ENCODE results near the gene SYNPO2. TPM values are rescaled to one million over a fixed set of nuclear protein-coding genes. Genes with fewer than 3 reads are reported as not detected.

Gene SYNPO2
- total and polyA plus RNA-seq, 2 of the 8 experiments (the other 6 are each of a cell fraction or from before 2014, with no cell fraction given): 0.50 to 4.2 TPM

GRCh38 chr4:119014658-119015057 lies 126.0 kb downstream of the SYNPO2 start:
- Histone ChIP-seq H2BK5ac (ENCODE audit: low read depth, low read length) (no peak overlapping the region), H3K56ac (replicated peaks; ENCODE audit: insufficient read length, low read depth, low read length) (no peak overlapping the region), H2BK15ac (ENCODE audit: low read length) (no peak overlapping the region), H2BK120ac (replicated peaks; ENCODE audit: low read depth, low read length) (no peak overlapping the region), H4K8ac (ENCODE audit: extremely low read depth, insufficient read depth, low read length) (no peak overlapping the region), H3K4me3 (ENCODE audit: extremely low read depth in 1 of 4, insufficient read depth in 2 of 4, low read depth in 3 of 4, low read length in 4 of 4) (no peak overlapping the region), H3K23me2 (ENCODE audit: low read depth, low read length) (no peaks in the 10 kb centered on the region), H3K4me2 (ENCODE audit: insufficient read depth in 1 of 2, low read depth in 2 of 2, low read length in 2 of 2) (no peak overlapping the region), H2AFZ (ENCODE audit: low read length) (no peak overlapping the region), H2BK12ac (ENCODE audit: low read depth, low read length) (no peak overlapping the region), H4K5ac (ENCODE audit: insufficient read length, low read depth, low read length) (no peak overlapping the region), H3K9ac (replicated peaks in 1 of 4; ENCODE audit: extremely low read depth in 1 of 4, low read depth in 3 of 4, low read length in 3 of 4) (no peak overlapping the region), H4K20me1 (replicated peaks in 1 of 2; ENCODE audit: control insufficient read depth in 1 of 2, insufficient read depth in 2 of 2, low read length in 2 of 2) (no peaks in the 10 kb centered on the region), H3K27me3 (replicated peaks in 1 of 4; ENCODE audit: control insufficient read depth in 3 of 4, extremely low read depth in 1 of 4, insufficient read depth in 3 of 4, low read length in 3 of 4) (no peaks in the 10 kb centered on the region), H3K27ac (ENCODE audit: low read depth, low read length) (no peak overlapping the region), H2AK5ac (ENCODE audit: low read depth, low read length) (no peak overlapping the region), H3K18ac (ENCODE audit: extremely low read depth, low read length) (no peak overlapping the region), H3K14ac (ENCODE audit: insufficient read length) (no peak overlapping the region), H3K36me3 (ENCODE audit: control insufficient read depth in 2 of 4, insufficient read depth in 4 of 4, low read length in 3 of 4) (no peaks in the 10 kb centered on the region), H2BK20ac (ENCODE audit: low read length) (no peak overlapping the region), H3K79me2 (ENCODE audit: control insufficient read depth in 1 of 2, insufficient read depth in 2 of 2, low read length in 2 of 2) (no peaks in the 10 kb centered on the region), H4K91ac (replicated peaks; ENCODE audit: insufficient read length, low read length) (no peak overlapping the region), H3K4me1 (replicated peaks in 1 of 4; ENCODE audit: control insufficient read depth in 3 of 4, insufficient read depth in 4 of 4, low read length in 3 of 4) (no peaks in the 10 kb centered on the region), H3K4ac (replicated peaks; ENCODE audit: insufficient read length, low read depth, low read length) (no peak overlapping the region), H3K79me1 (ENCODE audit: low read depth, low read length) (no peaks in the 10 kb centered on the region), H3K9me3 (ENCODE audit: insufficient read depth in 2 of 2, low read depth in 1 of 2, low read length in 1 of 2) (no peaks in the 10 kb centered on the region), H3K23ac (ENCODE audit: insufficient read length) (no peak overlapping the region)
- ChIA-PET CTCF (ENCODE audit: partially characterized antibody) (interaction anchor here (0.9 to 1.2 kb wide), 2 partner anchors 26 to 33 kb away, joined by 3 to 6 read pairs; no protein-coding TSS in a partner anchor), POLR2A (ENCODE audit: partially characterized antibody) (interaction anchor here (0.6 kb wide), 1 partner anchor 15 kb away, joined by 4 read pairs; no protein-coding TSS in a partner anchor)
- TF ChIP-seq RFX5 (IDR thresholded peaks at IDR 0.05; ENCODE audit: borderline replicate concordance, low read depth, low read length) (no peak), CTCF (IDR thresholded peaks at IDR 0.05; ENCODE audit: control extremely low read depth in 1 of 3, insufficient read depth in 1 of 3, low read depth in 1 of 3, low read length in 3 of 3) (no peak), RNF2 (IDR thresholded peaks at IDR 0.05; ENCODE audit: borderline replicate concordance, low read depth, low read length, missing control alignments, poor library complexity, severe bottlenecking) (no peak), SRF (IDR thresholded peaks at IDR 0.05; ENCODE audit: low read depth, low read length) (no peak), POLR2AphosphoS5 (IDR thresholded peaks at IDR 0.05; ENCODE audit: low read depth, low read length) (no peak), KDM4A (IDR thresholded peaks at IDR 0.05; ENCODE audit: low read depth, low read length, severe bottlenecking) (no peak), CBX5 (IDR thresholded peaks at IDR 0.05; ENCODE audit: low read depth, low read length) (no peak)
- DNase-seq (ENCODE audit: low read depth in 1 of 2, low spot score in 2 of 2): no peak
- no peak for FAIRE-seq
- WGBS, 2 experiments (ENCODE audit: extremely low coverage in 1 of 2, insufficient coverage in 1 of 2, insufficient read length in 1 of 2, insufficient replicate concordance in 2 of 2, low coverage in 1 of 2, low lambda C conversion rate in 2 of 2, missing lambda C conversion rate in 1 of 2): 94% methylated on average over 2 of the region's 2 CpGs; no CpG with 5 or more reads in 1 of the 2 experiments

Data from H1 (cell line).